KBM-7 (cell line): ENCODE measurements around the gene LRP1.

ENCODE experiments used
- DNase-seq: peaks from one replicate; pipeline ENCODE4 v3.0.0-alpha.2; 2015
- in situ Hi-C: fragments of 300-500 bp; cut with MboI; formaldehyde crosslinking; loops from 2 replicates; pipeline ENCODE4 v1.14.3; 2020; ENCODE audit warnings: low sequenced_read_pairs, low pct_unique_long_range_greater_than_20kb, mixed read lengths

The LRP1 gene

GRCh38 chr12:57198329-57198728 is 70.0 kb downstream of the LRP1 start:
- in situ Hi-C loops = no loop called here
- DNase-seq = no peak

GRCh38 chr12:57199191-57199590 is 70.9 kb downstream of the LRP1 start:
- in situ Hi-C loops = no loop called here
- no peak for DNase-seq

GRCh38 chr12:57200497-57200896 is 72.2 kb downstream of the LRP1 start:
- in situ Hi-C loops = no loop called here
- DNase-seq = no peak

- in situ Hi-C loops = no loop called here
- DNase-seq = no peak
These were observed 72.9 kb downstream of the LRP1 start for GRCh38 chr12:57201219-57201618.

GRCh38 chr12:57201631-57202030 is 73.3 kb downstream of the LRP1 start:
- no peak for DNase-seq
- in situ Hi-C loops = no loop called here

GRCh38 chr12:57202321-57202720 is 74.0 kb downstream of the LRP1 start:
- in situ Hi-C loops = no loop called here
- DNase-seq = no peak

- DNase-seq = no peak
- in situ Hi-C loops = no loop called here
These were observed 74.9 kb downstream of the LRP1 start for GRCh38 chr12:57203201-57203600.

- no peak for DNase-seq
- in situ Hi-C loops = no loop called here
These were observed 75.5 kb downstream of the LRP1 start for GRCh38 chr12:57203791-57204190.

GRCh38 chr12:57204454-57204853 is 76.2 kb downstream of the LRP1 start:
- DNase-seq = no peak
- in situ Hi-C loops = no loop called here

- in situ Hi-C loops = no loop called here
- DNase-seq = no peak
These were observed 76.9 kb downstream of the LRP1 start for GRCh38 chr12:57205186-57205585.

- DNase-seq = no peak
- in situ Hi-C loops = no loop called here
These were observed 77.6 kb downstream of the LRP1 start for GRCh38 chr12:57205931-57206330.

GRCh38 chr12:57207731-57208630 is 79.7 kb downstream of the LRP1 start:
- in situ Hi-C loops = no loop called here
- no peak for DNase-seq

GRCh38 chr12:57208631-57209282 is 80.5 kb downstream of the LRP1 start:
- in situ Hi-C loops = no loop called here
- DNase-seq = no peak

GRCh38 chr12:57209916-57210315 is 81.6 kb downstream of the LRP1 start:
- in situ Hi-C loops = no loop called here
- no peak for DNase-seq

GRCh38 chr12:57210461-57210860 is 82.2 kb downstream of the LRP1 start:
- DNase-seq = no peak
- in situ Hi-C loops = no loop called here

GRCh38 chr12:57210926-57211692 is 82.8 kb downstream of the LRP1 start:
- in situ Hi-C loops = no loop called here
- DNase-seq = no peak

GRCh38 chr12:57211791-57212700 is 83.8 kb downstream of the LRP1 start:
- in situ Hi-C loops = no loop called here
- DNase-seq = no peak

- in situ Hi-C loops = no loop called here
These were observed 84.4 kb downstream of the LRP1 start for GRCh38 chr12:57212701-57213057.

More at GRCh38 chr12:57212701-57213057, 84.4 kb downstream of the LRP1 start:
- no peak for DNase-seq
